H1 (cell line): ENCODE results near the gene BCL3.

Experiments used
- CHD7 ChIP-seq: fragments of 300-600 bp; sonication (generic); IDR thresholded peaks from 2 replicates; pipeline ENCODE4 v1.7.1; 2012; ENCODE audit warnings: low read length, moderate library complexity, mild to moderate bottlenecking, inconsistent platforms; ENCODE audit not compliant: insufficient replicate concordance
- CTCF ChIP-seq, 3 experiments: IDR thresholded peaks; 1 replicate in 2 of 3; 2 replicates in 1 of 3; pipeline versions ENCODE4 v1.5.1 to v1.6.1; 2011; ENCODE audit warnings: low read length in 3 of 3, mild to moderate bottlenecking in 3 of 3, inconsistent platforms in 2 of 3, low read depth in 1 of 3, moderate library complexity in 1 of 3; ENCODE audit not compliant: insufficient read depth in 1 of 3; ENCODE audit errors: control extremely low read depth in 1 of 3
- MAX ChIP-seq: IDR thresholded peaks from 2 replicates; pipeline ENCODE4 v1.6.1; 2012; ENCODE audit warnings: inconsistent platforms
- POLR2A ChIP-seq, 2 experiments: IDR thresholded peaks; 1 replicate in 1 of 2; 2 replicates in 1 of 2; pipeline ENCODE4 v1.6.1; 2011; ENCODE audit warnings: low read depth in 2 of 2, low read length in 2 of 2, mild to moderate bottlenecking in 2 of 2; ENCODE audit errors: control extremely low read depth in 1 of 2
- POLR2AphosphoS5 ChIP-seq: IDR thresholded peaks from 2 replicates; pipeline ENCODE4 v1.6.1; 2011; ENCODE audit warnings: low read depth, low read length
- POU5F1 ChIP-seq: IDR thresholded peaks from 2 replicates; pipeline ENCODE4 v1.6.1; 2011; ENCODE audit warnings: low read depth, mild to moderate bottlenecking, low read length, moderate library complexity
- RXRA ChIP-seq: IDR thresholded peaks from 2 replicates; pipeline ENCODE4 v1.6.1; 2011; ENCODE audit warnings: low read depth, mild to moderate bottlenecking, low read length, moderate library complexity; ENCODE audit not compliant: insufficient read depth
- TBP ChIP-seq: IDR thresholded peaks from 2 replicates; pipeline ENCODE4 v1.6.1; 2011; ENCODE audit warnings: low read depth, low read length, improper control_type of control experiment

GRCh38 chr19:44765033-44765948, 16.8 kb downstream of the BCL3 start:
- TF ChIP-seq CTCF (IDR thresholded peaks at IDR 0.05; ENCODE audit: control extremely low read depth in 1 of 3, insufficient read depth in 1 of 3, low read depth in 1 of 3, low read length in 3 of 3): no peak
- TF ChIP-seq MAX: no peak
- no peak for TF ChIP-seq TBP
- TF ChIP-seq POLR2A (IDR thresholded peaks at IDR 0.05; ENCODE audit: control extremely low read depth in 1 of 2, low read depth in 2 of 2, low read length in 2 of 2): no peak
- TF ChIP-seq RXRA: no peak
- no peak for TF ChIP-seq POLR2AphosphoS5
- TF ChIP-seq POU5F1: no peak
- TF ChIP-seq CHD7: no peak
